SK-N-SH (cell line): ENCODE measurements around the gene PHACTR3. TPM values are rescaled to one million over a fixed set of nuclear protein-coding genes. Genes with fewer than 3 reads are reported as not detected.

Source experiments
- CTCF ChIA-PET: fragments of 300-600, 350-600 bp; formaldehyde crosslinking; extraction: SDS; loops from one replicate; lab custom pipeline; 2021; lab: Yijun Ruan, JAX
- POLR2A ChIA-PET: fragments of 350-600 bp; sonication (Branson Sonifier 250); formaldehyde crosslinking; extraction: SDS; loops from one replicate; lab custom pipeline; 2020; ENCODE audit warnings: antibody characterized with exemption, inconsistent platforms; lab: Yijun Ruan, JAX
- DNase-seq: peaks from one replicate; pipeline ENCODE4 v3.0.0; 2012
- H2AFZ ChIP-seq: fragments of 200-600 bp; sonication (generic); 2 replicates; pipeline ENCODE4 v1.8.1; 2016; ENCODE audit warnings: antibody characterized with exemption, mild to moderate bottlenecking, low read depth
- H3F3A ChIP-seq: fragments of 200-600 bp; sonication (generic); replicated peaks from 2 replicates; pipeline ENCODE3; 2016; ENCODE audit warnings: antibody characterized with exemption, mild to moderate bottlenecking; ENCODE audit not compliant: insufficient read depth
- H3K27ac ChIP-seq, 2 experiments: fragments of 200-500 bp in 1 of 2; fragments of 200-600 bp in 1 of 2; sonication (Bioruptor generic) in 1 of 2; sonication (generic), shearing (Covaris generic) in 1 of 2; 2 replicates each; pipeline versions ENCODE4 v1.5.1 to v1.6.1; 2014 to 2016; ENCODE audit warnings: low read depth in 2 of 2, inconsistent platforms in 1 of 2, low read length in 1 of 2, mild to moderate bottlenecking in 1 of 2, mixed read lengths in 1 of 2
- H3K27me3 ChIP-seq: fragments of 200-600 bp; sonication (generic), shearing (Covaris generic); 2 replicates; pipeline ENCODE4 v1.6.1; 2016; ENCODE audit warnings: mixed run types; ENCODE audit not compliant: insufficient read depth
- H3K36me3 ChIP-seq, 2 experiments: fragments of 200-500 bp in 1 of 2; fragments of 200-600 bp in 1 of 2; sonication (Bioruptor generic) in 1 of 2; sonication (generic) in 1 of 2; replicated peaks in 1 of 2; 2 replicates each; pipeline versions ENCODE3 to v1.5.1; 2014 to 2016; ENCODE audit warnings: low read length in 1 of 2, mild to moderate bottlenecking in 1 of 2; ENCODE audit not compliant: insufficient read depth in 2 of 2, control insufficient read depth in 1 of 2
- H3K4me1 ChIP-seq, 2 experiments: fragments of 200-500 bp in 1 of 2; fragments of 200-600 bp in 1 of 2; sonication (Bioruptor generic) in 1 of 2; sonication (generic), shearing (Covaris generic) in 1 of 2; 2 replicates each; pipeline versions ENCODE4 v1.5.1 to v1.6.1; 2014 to 2016; ENCODE audit warnings: low read depth in 1 of 2, low read length in 1 of 2, mixed run types in 1 of 2; ENCODE audit not compliant: insufficient read depth in 2 of 2, control insufficient read depth in 1 of 2
- H3K4me2 ChIP-seq: fragments of 200-600 bp; sonication (generic), shearing (Covaris generic); 2 replicates; pipeline ENCODE4 v1.6.1; 2017; ENCODE audit warnings: mixed run types
- H3K4me3 ChIP-seq, 2 experiments: fragments of 200-500 bp in 1 of 2; fragments of 200-600 bp in 1 of 2; sonication (Bioruptor generic) in 1 of 2; sonication (generic), shearing (Covaris generic) in 1 of 2; 2 replicates each; pipeline versions ENCODE4 v1.5.1 to v1.8.1; 2014 to 2016; ENCODE audit warnings: low read depth in 2 of 2, inconsistent platforms in 1 of 2, low read length in 1 of 2, mild to moderate bottlenecking in 1 of 2, mixed read lengths in 1 of 2, moderate library complexity in 1 of 2
- H3K79me2 ChIP-seq: fragments of 200-600 bp; sonication (generic); 2 replicates; pipeline ENCODE4 v1.8.1; 2017; ENCODE audit warnings: mild to moderate bottlenecking; ENCODE audit not compliant: insufficient read depth
- H3K9ac ChIP-seq: fragments of 200-600 bp; sonication (generic); 2 replicates; pipeline ENCODE4 v1.6.1; 2017; ENCODE audit warnings: mixed run types
- H3K9me2 ChIP-seq: fragments of 200-600 bp; sonication (generic); 2 replicates; pipeline ENCODE4 v1.6.1; 2017; ENCODE audit warnings: mixed run types
- H3K9me3 ChIP-seq: fragments of 200-600 bp; sonication (generic); 2 replicates; pipeline ENCODE4 v1.6.1; 2017; ENCODE audit warnings: mixed run types, mild to moderate bottlenecking, moderate library complexity
- H4K20me1 ChIP-seq: fragments of 200-600 bp; sonication (generic); 2 replicates; pipeline ENCODE4 v1.6.1; 2017; ENCODE audit warnings: mild to moderate bottlenecking, mixed run types; ENCODE audit not compliant: insufficient read depth
- CHD2 ChIP-seq: fragments of 150-350 bp; IDR thresholded peaks from 2 replicates; pipeline ENCODE4 v1.6.1; 2018; ENCODE audit warnings: low read length; ENCODE audit not compliant: partially characterized antibody
- EP300 ChIP-seq, 2 experiments: IDR thresholded peaks; 2 replicates each; pipeline versions ENCODE4 v1.4.0 to v1.6.1; 2012; ENCODE audit warnings: borderline replicate concordance in 1 of 2, low read depth in 1 of 2, low read length in 1 of 2
- FOSL2 ChIP-seq: IDR thresholded peaks from 2 replicates; pipeline ENCODE4 v1.4.0; 2012; ENCODE audit warnings: low read depth, mild to moderate bottlenecking, moderate library complexity, borderline replicate concordance
- FOXJ3 ChIP-seq: sonication (generic); formaldehyde crosslinking; IDR thresholded peaks from 2 replicates; pipeline ENCODE4 v1.5.1; 2020; ENCODE audit warnings: mild to moderate bottlenecking, missing genetic modification reagents
- MXI1 ChIP-seq: IDR thresholded peaks from 2 replicates; pipeline ENCODE4 v1.6.1; 2012; ENCODE audit warnings: mild to moderate bottlenecking, low read depth, low read length, improper control_type of control experiment
- POLR2AphosphoS5 ChIP-seq: IDR thresholded peaks from 2 replicates; pipeline ENCODE4 v1.6.1; 2012; ENCODE audit warnings: low read depth, low read length
- RCOR1 ChIP-seq: fragments of 150-350 bp; IDR thresholded peaks from 2 replicates; pipeline ENCODE4 v1.6.1; 2017; ENCODE audit warnings: antibody characterized with exemption, low read length
- RXRA ChIP-seq: IDR thresholded peaks from 2 replicates; pipeline ENCODE4 v1.4.0; 2012; ENCODE audit warnings: low read depth, mild to moderate bottlenecking, borderline replicate concordance
- SMC3 ChIP-seq: IDR thresholded peaks from 2 replicates; pipeline ENCODE4 v1.6.1; 2012; ENCODE audit warnings: low read depth, low read length, improper control_type of control experiment
- WGBS: methylation state at CpG from one replicate; pipeline ENCODE4 v1.1.6; 2017; ENCODE audit warnings: low lambda C conversion rate; 5-methylcytosine and 5-hydroxymethylcytosine counted together
- polyA plus RNA-seq, 3 experiments: library from polyadenylated mRNA; depleted of rRNA; stranded (reverse); fragments of >200 nt; gene quantifications; 2 replicates each; pipeline ENCODE4 v1.2.3, GENCODE V29; 2012
- TF ChIP-seq, protein P1 (sequence below): IDR thresholded peaks from 2 replicates; pipeline ENCODE4 v1.6.1; 2012; ENCODE audit warnings: mild to moderate bottlenecking, low read depth, low read length, moderate library complexity
- TF ChIP-seq, protein P2 (sequence below): IDR thresholded peaks from 2 replicates; pipeline ENCODE4 v1.4.0; 2012; ENCODE audit warnings: low read depth
- TF ChIP-seq, protein P3 (sequence below): IDR thresholded peaks from 2 replicates; pipeline ENCODE4 v1.4.0; 2012; ENCODE audit warnings: low read depth, borderline replicate concordance
- TF ChIP-seq, protein P4 (sequence below): fragments of 200-600 bp; sonication (generic); IDR thresholded peaks from 2 replicates; pipeline ENCODE4 v1.6.1; 2017; ENCODE audit warnings: antibody characterized with exemption, mild to moderate bottlenecking, moderate library complexity

Gene PHACTR3
- polyA plus RNA-seq, 1 of the 3 experiments (the other 2 are of a cell fraction), result 0.10 TPM

DNA sequence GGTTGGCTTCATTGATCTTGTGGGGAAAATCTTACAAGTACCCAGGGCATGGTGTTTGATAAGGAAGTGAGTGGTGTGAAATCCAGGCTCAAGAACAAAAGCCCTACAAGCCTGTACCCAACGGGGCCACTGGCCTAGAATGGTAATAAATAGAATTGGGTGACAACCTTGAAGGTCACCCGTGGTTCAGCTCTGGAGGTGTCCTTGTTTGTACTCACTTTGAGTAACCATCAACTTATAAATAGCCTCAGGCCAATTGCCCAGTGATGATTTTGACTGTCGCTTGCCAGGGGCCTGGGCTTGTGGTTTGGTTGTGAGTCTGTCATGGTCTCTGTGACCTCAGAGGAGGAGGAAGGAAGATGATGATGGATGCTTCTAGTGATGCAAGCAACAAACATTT, 87.8 kb downstream of the PHACTR3 start:
- DNase-seq, result no peak
- POLR2A ChIA-PET, result no interaction called here
- TF ChIP-seq, protein P1, sequence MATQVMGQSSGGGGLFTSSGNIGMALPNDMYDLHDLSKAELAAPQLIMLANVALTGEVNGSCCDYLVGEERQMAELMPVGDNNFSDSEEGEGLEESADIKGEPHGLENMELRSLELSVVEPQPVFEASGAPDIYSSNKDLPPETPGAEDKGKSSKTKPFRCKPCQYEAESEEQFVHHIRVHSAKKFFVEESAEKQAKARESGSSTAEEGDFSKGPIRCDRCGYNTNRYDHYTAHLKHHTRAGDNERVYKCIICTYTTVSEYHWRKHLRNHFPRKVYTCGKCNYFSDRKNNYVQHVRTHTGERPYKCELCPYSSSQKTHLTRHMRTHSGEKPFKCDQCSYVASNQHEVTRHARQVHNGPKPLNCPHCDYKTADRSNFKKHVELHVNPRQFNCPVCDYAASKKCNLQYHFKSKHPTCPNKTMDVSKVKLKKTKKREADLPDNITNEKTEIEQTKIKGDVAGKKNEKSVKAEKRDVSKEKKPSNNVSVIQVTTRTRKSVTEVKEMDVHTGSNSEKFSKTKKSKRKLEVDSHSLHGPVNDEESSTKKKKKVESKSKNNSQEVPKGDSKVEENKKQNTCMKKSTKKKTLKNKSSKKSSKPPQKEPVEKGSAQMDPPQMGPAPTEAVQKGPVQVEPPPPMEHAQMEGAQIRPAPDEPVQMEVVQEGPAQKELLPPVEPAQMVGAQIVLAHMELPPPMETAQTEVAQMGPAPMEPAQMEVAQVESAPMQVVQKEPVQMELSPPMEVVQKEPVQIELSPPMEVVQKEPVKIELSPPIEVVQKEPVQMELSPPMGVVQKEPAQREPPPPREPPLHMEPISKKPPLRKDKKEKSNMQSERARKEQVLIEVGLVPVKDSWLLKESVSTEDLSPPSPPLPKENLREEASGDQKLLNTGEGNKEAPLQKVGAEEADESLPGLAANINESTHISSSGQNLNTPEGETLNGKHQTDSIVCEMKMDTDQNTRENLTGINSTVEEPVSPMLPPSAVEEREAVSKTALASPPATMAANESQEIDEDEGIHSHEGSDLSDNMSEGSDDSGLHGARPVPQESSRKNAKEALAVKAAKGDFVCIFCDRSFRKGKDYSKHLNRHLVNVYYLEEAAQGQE, result no peak
- TF ChIP-seq, all 33 proteins: peak for 0

DNA sequence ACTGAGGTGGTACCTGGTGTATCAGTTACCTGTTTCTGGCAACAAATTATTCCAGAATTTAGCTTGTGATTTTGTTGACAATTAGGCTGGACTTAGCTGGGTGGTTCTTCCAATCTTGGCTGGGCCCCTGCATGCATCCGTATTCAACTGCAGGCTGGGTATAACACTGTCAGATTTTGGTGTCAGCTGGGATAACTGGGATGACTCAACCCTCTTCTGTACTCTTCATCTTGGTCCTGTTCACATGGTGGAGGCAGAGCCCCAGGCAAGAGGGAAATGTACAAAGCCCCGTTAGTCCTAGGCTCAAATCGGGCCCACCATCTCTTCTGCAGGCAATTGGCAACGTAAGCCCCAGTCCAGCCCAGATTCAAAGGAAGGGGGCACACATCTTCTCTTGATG, 89.2 kb downstream of the PHACTR3 start:
- no peaks in the 10 kb centered on the region for H3K27me3 ChIP-seq
- 19% methylated on average over 4 of the region's 4 CpGs for WGBS
- H3K36me3 ChIP-seq, result no peaks in the 10 kb centered on the region
- H3K4me3 ChIP-seq, result no peak overlapping the region
- CTCF ChIA-PET, result no interaction called here
- H2AFZ ChIP-seq, result no peak overlapping the region
- H3K27ac ChIP-seq, result no peak overlapping the region
- no peak overlapping the region for H3K9ac ChIP-seq
- H3K9me2 ChIP-seq, result no peaks in the 10 kb centered on the region
- POLR2A ChIA-PET, result no interaction called here
- H3K4me1 ChIP-seq, result no peaks in the 10 kb centered on the region
- TF ChIP-seq, protein P2, sequence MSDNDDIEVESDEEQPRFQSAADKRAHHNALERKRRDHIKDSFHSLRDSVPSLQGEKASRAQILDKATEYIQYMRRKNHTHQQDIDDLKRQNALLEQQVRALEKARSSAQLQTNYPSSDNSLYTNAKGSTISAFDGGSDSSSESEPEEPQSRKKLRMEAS, result no peak
- TF ChIP-seq SMC3 (no peak), FOXJ3 (CRISPR knock-in tag) (no peak), RXRA (no peak), MXI1 (no peak), POLR2AphosphoS5 (no peak), RCOR1 (no peak), EP300 (IDR thresholded peaks at IDR 0.05; ENCODE audit: borderline replicate concordance in 1 of 2, low read depth in 1 of 2, low read length in 1 of 2) (no peak), CHD2 (no peak), FOSL2 (no peak)
- TF ChIP-seq, protein P3, sequence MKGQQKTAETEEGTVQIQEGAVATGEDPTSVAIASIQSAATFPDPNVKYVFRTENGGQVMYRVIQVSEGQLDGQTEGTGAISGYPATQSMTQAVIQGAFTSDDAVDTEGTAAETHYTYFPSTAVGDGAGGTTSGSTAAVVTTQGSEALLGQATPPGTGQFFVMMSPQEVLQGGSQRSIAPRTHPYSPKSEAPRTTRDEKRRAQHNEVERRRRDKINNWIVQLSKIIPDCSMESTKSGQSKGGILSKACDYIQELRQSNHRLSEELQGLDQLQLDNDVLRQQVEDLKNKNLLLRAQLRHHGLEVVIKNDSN, result no peak
- TF ChIP-seq, protein P4, sequence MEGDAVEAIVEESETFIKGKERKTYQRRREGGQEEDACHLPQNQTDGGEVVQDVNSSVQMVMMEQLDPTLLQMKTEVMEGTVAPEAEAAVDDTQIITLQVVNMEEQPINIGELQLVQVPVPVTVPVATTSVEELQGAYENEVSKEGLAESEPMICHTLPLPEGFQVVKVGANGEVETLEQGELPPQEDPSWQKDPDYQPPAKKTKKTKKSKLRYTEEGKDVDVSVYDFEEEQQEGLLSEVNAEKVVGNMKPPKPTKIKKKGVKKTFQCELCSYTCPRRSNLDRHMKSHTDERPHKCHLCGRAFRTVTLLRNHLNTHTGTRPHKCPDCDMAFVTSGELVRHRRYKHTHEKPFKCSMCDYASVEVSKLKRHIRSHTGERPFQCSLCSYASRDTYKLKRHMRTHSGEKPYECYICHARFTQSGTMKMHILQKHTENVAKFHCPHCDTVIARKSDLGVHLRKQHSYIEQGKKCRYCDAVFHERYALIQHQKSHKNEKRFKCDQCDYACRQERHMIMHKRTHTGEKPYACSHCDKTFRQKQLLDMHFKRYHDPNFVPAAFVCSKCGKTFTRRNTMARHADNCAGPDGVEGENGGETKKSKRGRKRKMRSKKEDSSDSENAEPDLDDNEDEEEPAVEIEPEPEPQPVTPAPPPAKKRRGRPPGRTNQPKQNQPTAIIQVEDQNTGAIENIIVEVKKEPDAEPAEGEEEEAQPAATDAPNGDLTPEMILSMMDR, result no peak
- no peaks in the 10 kb centered on the region for H3K79me2 ChIP-seq
- H3F3A ChIP-seq, result no peaks in the 10 kb centered on the region
- DNase-seq, result no peak
- no peaks in the 10 kb centered on the region for H3K9me3 ChIP-seq
- no peaks in the 10 kb centered on the region for H4K20me1 ChIP-seq
- no peak overlapping the region for H3K4me2 ChIP-seq

More for the DNA sequence above, 87.8 kb downstream of the PHACTR3 start:
- Histone ChIP-seq H3K27ac (no peak overlapping the region), H2AFZ (no peak overlapping the region), H3K36me3 (no peaks in the 10 kb centered on the region), H3K27me3 (no peaks in the 10 kb centered on the region), H4K20me1 (no peaks in the 10 kb centered on the region), H3K4me1 (no peaks in the 10 kb centered on the region; a peak in 1 of 4 replicates), H3K4me2 (no peak overlapping the region), H3F3A (no peaks in the 10 kb centered on the region), H3K9me2 (no peaks in the 10 kb centered on the region), H3K9ac (no peak overlapping the region), H3K4me3 (no peak overlapping the region), H3K79me2 (no peaks in the 10 kb centered on the region), H3K9me3 (no peaks in the 10 kb centered on the region)
- WGBS, result 0% methylated on average over 2 of the region's 3 CpGs
- CTCF ChIA-PET, result interaction anchor here (1.0 kb wide), 1 partner anchor 10 kb away, joined by 3 read pairs; no protein-coding TSS in a partner anchor
